ENCODE measurements around the gene TBL1XR1. TPM values are rescaled to one million over a fixed set of nuclear protein-coding genes. Genes with fewer than 3 reads are reported as not detected.

The TBL1XR1 gene
- total RNA-seq (100 to 1,000 TPM; 130 to 203 TPM), polyA plus RNA-seq (10 to 100 TPM; 24.1 to 25.3 TPM)
- long read RNA-seq, donor 1, full-length matches to known transcripts = 6 of 6 reads
- long read RNA-seq, donor 1, partial matches to known transcripts = 0 of 6 reads
- long read RNA-seq, donor 1, other reads (novel, unspliced or antisense) = 0 of 6 reads
- long read RNA-seq, donor 2, partial matches to known transcripts = 0 of 1 reads
- long read RNA-seq, donor 2, other reads (novel, unspliced or antisense) = 0 of 1 reads
- long read RNA-seq, donor 3, full-length matches to known transcripts = 4 of 4 reads
- long read RNA-seq, donor 3, partial matches to known transcripts = 0 of 4 reads
- long read RNA-seq, donor 3, other reads (novel, unspliced or antisense) = 0 of 4 reads
- long read RNA-seq, donor 4, full-length matches to known transcripts = 3 of 3 reads
- long read RNA-seq, donor 4, partial matches to known transcripts = 0 of 3 reads
- long read RNA-seq, donor 4, other reads (novel, unspliced or antisense) = 0 of 3 reads
- long read RNA-seq, donor 5, full-length matches to known transcripts = 11 of 11 reads
- long read RNA-seq, donor 5, partial matches to known transcripts = 0 of 11 reads
- long read RNA-seq, donor 5, other reads (novel, unspliced or antisense) = 0 of 11 reads

GRCh38 chr3:177197041-177197726, at the start of gene TBL1XR1:
Gene TBL1XR1, minus strand, starts transcription at chr3:177197482. Its CDS starts 132,505 bp downstream, at chr3:177064977.
- peak within 1 kb of the TSS; percentile 94 to 97 for H3K9ac ChIP-seq (ENCODE audit: insufficient read depth in 1 of 2, low read length in 2 of 2)
- H3K36me3 ChIP-seq (ENCODE audit: control insufficient read depth in 4 of 4, insufficient read depth in 4 of 4, low read length in 4 of 4) = peaks cover 0 to 4% (median 0%) of the 10 kb centered on the region in 4 donors
- TF ChIP-seq CTCF (IDR thresholded peaks at IDR 0.05; ENCODE audit: control extremely low read depth, extremely low read depth) = no peak
- DNase-seq (peak; percentile 96 to 98 (median 97)), ATAC-seq (ENCODE audit: insufficient read depth, low FRiP score) (peak; percentile 80)
- H3K4me3 ChIP-seq = peak within 1 kb of the TSS; percentile 51
- peak within 1 kb of the TSS; percentile 95 to 96 for H3K27ac ChIP-seq (ENCODE audit: low read depth in 1 of 2, low read length in 1 of 2)
- H3K27me3 ChIP-seq (ENCODE audit: control insufficient read depth in 3 of 3, insufficient read depth in 3 of 3, low read length in 2 of 3) = no peaks in the 10 kb centered on the region
- H3K4me1 ChIP-seq (ENCODE audit: control insufficient read depth in 5 of 5, insufficient read depth in 5 of 5, low read length in 5 of 5) = peaks cover 3 to 31% (median 18%) of the 10 kb centered on the region in 5 donors
- H3K9me3 ChIP-seq (ENCODE audit: control insufficient read depth in 4 of 4, insufficient read depth in 3 of 4, low read length in 3 of 4) = no peaks in the 10 kb centered on the region
- WGBS, 2 donors = 0 to 2% methylated on average over 12 to 91 of the region's 93 CpGs

GRCh38 chr3:177245250-177245649, 48.0 kb upstream of the TBL1XR1 start:
- Histone ChIP-seq H3K27ac (ENCODE audit: low read depth in 1 of 2, low read length in 1 of 2) (no peak overlapping the region), H3K36me3 (ENCODE audit: control insufficient read depth in 4 of 4, insufficient read depth in 4 of 4, low read length in 4 of 4) (no peaks in the 10 kb centered on the region), H3K9ac (ENCODE audit: insufficient read depth in 1 of 2, low read length in 2 of 2) (no peak overlapping the region), H3K9me3 (ENCODE audit: control insufficient read depth in 4 of 4, insufficient read depth in 3 of 4, low read length in 3 of 4) (no peaks in the 10 kb centered on the region), H3K27me3 (ENCODE audit: control insufficient read depth in 3 of 3, insufficient read depth in 3 of 3, low read length in 2 of 3) (no peaks in the 10 kb centered on the region), H3K4me1 (ENCODE audit: control insufficient read depth in 5 of 5, insufficient read depth in 5 of 5, low read length in 5 of 5) (no peaks in the 10 kb centered on the region), H3K4me3 (no peak overlapping the region)
- DNase-seq = no peak
- peak; percentile 41 for ATAC-seq (ENCODE audit: insufficient read depth, low FRiP score)
- WGBS, 2 donors = 86 to 93% methylated on average over 6 of the region's 6 CpGs
- no peak for TF ChIP-seq CTCF (IDR thresholded peaks at IDR 0.05; ENCODE audit: control extremely low read depth, extremely low read depth)

- no peak for TF ChIP-seq CTCF (IDR thresholded peaks at IDR 0.05; ENCODE audit: control extremely low read depth, extremely low read depth)
- DNase-seq = no peak
- Histone ChIP-seq H3K27ac (ENCODE audit: low read depth in 1 of 2, low read length in 1 of 2) (no peak overlapping the region), H3K27me3 (ENCODE audit: control insufficient read depth in 3 of 3, insufficient read depth in 3 of 3, low read length in 2 of 3) (no peaks in the 10 kb centered on the region), H3K4me3 (no peak overlapping the region), H3K36me3 (ENCODE audit: control insufficient read depth in 4 of 4, insufficient read depth in 4 of 4, low read length in 4 of 4) (no peaks in the 10 kb centered on the region), H3K4me1 (ENCODE audit: control insufficient read depth in 5 of 5, insufficient read depth in 5 of 5, low read length in 5 of 5) (no peaks in the 10 kb centered on the region), H3K9ac (ENCODE audit: insufficient read depth in 1 of 2, low read length in 2 of 2) (no peak overlapping the region), H3K9me3 (ENCODE audit: control insufficient read depth in 4 of 4, insufficient read depth in 3 of 4, low read length in 3 of 4) (no peaks in the 10 kb centered on the region)
- WGBS, 2 donors = 90 to 94% methylated on average over 3 of the region's 3 CpGs
- ATAC-seq (ENCODE audit: insufficient read depth, low FRiP score) = no peak
Measured at GRCh38 chr3:177244606-177245005, 47.3 kb upstream of the TBL1XR1 start.
